ENCODE data around the gene ALOXE3.

Gene ALOXE3

DNA sequence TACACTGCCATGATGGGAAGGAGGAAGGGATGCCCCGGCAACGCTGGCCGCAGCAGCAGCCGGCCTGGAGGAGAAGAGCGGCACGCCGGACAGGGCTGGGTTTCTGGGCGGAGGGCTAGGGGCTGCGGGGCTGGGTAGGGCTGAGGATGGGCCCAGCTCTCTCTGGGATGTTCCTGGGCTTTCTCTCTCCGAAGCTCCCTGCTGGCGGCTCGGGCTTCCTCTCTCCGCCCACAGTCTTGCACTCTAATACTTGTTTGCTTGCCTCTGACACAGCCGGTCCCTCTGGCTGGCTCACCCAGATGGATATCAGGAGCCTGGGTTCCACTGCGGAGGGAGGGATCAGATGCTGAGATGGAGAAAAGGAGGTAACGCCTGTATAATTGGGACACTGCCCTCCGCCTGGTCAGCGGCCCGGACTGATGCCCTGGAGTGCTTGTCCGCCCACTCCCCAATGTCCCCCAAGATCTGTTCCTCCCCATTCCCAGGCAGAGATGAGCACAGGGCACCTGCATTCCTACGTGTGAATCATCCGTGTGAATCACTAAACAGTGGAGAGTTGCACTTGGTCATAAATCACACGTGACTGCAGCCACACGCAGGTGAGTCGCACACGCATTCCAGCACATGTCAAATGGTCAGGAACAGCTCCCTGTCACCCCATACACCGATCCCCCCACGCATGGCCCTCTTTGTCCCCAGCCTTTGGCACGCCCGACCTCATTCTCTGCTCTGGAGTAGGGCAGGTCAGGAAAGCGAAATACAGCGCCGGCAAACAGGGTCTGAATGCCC is at the start of gene ALOXE3:
TSS of gene ALOXE3 (minus strand) at position 535 of the 789 bp plus-strand sequence. CDS start at position 11, 524 bp downstream.
- no peak for DNase-seq (ENCODE audit: low read depth)

DNA sequence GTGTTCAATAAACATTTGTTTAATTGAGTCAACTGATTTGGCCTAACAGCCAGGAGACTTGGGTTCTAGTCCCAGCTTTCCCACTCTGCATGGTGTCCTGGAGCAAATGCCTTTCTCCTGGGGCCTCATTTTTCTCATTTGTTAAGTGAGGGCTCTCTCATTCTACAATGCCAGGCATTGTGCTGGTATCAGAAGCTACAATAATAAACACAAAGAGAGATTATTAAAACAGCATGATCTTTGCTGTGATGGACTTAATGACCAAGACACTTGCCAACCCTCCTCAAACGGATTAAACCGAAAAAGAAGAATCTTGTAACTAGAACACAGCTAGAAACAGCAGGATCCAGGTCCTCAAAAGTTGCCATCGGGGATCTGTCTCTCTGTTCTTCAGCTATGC is 49.2 kb upstream of the ALOXE3 start:
- DNase-seq (ENCODE audit: low read depth): no peak

- no peak for DNase-seq (ENCODE audit: low read depth)
Observed at GRCh38 chr17:8166731-8167130, 48.4 kb upstream of the ALOXE3 start.

DNA sequence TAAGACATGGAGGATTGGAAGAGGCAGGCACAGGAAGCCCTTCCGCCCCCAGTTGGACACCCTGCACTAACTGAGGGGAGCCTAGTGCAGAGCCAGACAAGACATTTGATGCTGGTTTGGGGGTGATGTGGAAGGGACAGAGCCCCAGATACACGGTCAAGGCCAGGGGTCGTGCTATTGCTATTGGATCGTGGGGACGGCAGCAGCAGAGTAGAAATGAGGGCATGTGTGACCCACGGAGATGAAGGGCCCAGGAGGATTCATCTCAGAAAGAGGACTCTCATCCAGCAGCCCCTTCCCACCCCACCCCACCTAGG is 46.5 kb upstream of the ALOXE3 start:
- no peak for DNase-seq (ENCODE audit: low read depth)

- DNase-seq (ENCODE audit: low read depth): no peak
Observed at GRCh38 chr17:8163978-8164814, 45.9 kb upstream of the ALOXE3 start.

DNA sequence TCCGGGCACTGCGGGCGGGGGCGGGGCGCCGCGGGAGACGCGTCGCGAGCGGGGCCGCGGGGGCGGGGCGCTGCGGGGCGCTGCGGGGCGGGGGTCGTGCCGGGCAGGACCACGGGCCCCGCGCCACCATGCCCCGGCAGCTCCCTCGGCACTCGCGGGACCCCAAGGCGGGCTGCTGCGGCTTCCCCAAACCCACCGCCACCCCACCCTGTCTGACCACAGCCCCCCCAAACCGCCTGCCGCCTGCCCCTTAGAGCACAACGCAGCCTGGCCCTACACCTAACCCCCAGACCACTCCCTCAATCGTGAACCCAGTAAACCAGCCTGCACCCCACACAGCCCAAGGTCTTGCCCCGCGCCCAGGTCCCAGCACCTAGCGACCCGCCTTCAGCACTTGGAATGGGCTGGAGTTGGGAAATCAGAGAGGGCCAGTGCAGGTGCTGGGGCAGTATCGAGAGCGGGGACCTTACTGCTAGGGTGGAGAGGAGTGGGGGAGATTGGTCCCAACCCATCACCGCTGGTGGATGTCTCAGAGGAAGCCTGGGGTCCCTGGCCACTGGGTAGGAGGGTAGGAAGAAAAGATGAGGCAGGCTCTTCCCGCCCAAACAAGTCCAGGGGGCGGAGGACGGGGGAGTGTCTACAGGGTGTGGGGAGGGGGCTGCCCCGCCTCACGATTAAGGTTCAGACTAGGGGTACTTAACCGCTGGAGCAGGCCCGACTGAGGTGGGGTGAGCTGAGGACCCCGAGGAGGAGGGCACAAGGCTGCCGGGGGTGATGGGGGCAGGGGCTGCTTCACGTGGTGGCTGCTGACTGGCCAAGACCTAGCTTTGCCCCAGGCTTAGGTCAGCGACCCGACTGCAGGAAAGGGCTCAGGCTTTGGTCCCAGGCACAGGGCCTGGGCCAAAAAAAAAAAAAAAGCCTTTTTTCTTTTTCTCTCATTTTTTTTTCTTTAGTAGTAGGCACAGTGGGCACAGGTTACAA is 45.0 kb upstream of the ALOXE3 start:
- no peak for DNase-seq (ENCODE audit: low read depth)

DNA sequence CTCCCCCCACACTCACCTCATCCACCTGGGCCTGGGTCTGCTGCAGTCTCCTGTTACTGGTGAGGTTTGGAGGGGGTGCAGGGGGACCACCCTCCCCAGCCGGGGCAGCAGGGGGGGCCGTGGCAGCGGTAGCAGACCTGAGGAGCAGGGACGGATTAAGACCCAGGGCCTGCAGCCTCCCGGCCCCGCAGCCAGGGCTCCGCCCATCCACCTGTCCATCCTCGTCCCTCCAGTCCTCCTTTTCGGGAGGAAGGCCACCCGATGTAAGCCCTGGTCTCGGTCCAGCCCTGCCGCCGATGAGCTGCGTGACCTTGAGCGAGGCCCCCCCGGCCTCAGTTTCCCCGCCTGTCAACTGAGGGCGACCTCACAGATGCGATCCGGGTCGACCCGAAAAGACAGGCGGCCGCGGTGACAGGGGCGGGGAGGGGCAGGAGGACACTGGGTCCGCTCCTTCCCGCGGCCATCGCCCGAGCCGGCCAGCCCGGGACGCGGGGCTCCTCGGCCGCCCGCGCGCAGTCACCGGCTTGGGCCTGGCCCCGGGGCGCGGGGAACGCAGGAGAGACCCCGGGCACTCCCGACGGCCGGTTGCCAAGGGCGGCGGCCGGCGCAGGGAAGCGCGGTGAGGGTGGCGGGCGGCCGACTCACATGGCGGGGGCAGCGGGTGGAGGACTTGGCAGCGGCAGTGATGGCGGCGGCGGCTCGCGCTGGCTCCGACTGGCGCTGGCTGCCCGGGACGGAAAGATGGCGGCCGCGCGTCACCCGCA is 44.1 kb upstream of the ALOXE3 start, which contains the start of gene VAMP2:
TSS of gene VAMP2 (minus strand) at position 716 of the 764 bp plus-strand sequence. CDS start at position 647, 69 bp downstream.
- no peak for DNase-seq (ENCODE audit: low read depth)

- no peak for DNase-seq (ENCODE audit: low read depth)
Observed at GRCh38 chr17:8161289-8162232, 43.2 kb upstream of the ALOXE3 start.

GRCh38 chr17:8160741-8161221 is 42.5 kb upstream of the ALOXE3 start:
- no peak for DNase-seq (ENCODE audit: low read depth)

DNA sequence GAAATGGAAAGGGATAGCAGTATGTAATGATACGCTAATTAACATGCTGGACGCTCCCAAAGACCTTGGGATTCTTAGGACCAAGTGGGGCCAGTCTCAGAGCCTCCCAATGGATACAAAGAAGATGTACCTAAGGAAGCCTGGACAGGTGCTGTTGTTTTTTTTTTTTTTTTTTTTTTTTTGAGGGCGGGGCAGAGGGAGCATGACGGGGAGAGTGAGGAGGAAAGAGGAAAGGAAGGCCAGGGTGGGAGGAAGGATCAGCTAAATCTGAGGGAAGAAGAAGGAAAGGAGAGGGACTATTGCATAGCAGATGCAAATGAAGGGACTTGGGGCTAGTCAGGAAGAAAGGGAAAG is 41.9 kb upstream of the ALOXE3 start:
- no peak for DNase-seq (ENCODE audit: low read depth)

GRCh38 chr17:8159459-8160223 is 41.3 kb upstream of the ALOXE3 start:
- DNase-seq (ENCODE audit: low read depth): no peak

DNA sequence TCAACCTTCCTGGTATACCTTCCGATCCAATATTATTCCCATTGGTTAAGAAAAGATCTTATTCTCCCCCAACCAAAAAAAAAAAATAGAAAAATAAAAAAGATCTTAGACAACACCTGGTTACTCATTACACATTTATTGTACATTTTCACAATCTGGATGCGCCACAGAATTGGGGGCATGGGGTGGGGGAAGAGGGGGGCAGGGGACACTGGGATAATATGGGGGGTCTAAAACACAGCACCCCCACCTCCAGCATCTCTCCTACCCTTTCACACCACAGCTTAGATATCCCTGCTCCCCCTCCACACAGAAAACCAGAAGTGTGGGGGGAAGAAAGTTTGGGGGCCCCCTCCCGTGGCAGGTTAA is 40.7 kb upstream of the ALOXE3 start:
- no peak for DNase-seq (ENCODE audit: low read depth)

GRCh38 chr17:8158267-8159031 is 40.1 kb upstream of the ALOXE3 start:
- DNase-seq (ENCODE audit: low read depth): peak; percentile 84

DNA sequence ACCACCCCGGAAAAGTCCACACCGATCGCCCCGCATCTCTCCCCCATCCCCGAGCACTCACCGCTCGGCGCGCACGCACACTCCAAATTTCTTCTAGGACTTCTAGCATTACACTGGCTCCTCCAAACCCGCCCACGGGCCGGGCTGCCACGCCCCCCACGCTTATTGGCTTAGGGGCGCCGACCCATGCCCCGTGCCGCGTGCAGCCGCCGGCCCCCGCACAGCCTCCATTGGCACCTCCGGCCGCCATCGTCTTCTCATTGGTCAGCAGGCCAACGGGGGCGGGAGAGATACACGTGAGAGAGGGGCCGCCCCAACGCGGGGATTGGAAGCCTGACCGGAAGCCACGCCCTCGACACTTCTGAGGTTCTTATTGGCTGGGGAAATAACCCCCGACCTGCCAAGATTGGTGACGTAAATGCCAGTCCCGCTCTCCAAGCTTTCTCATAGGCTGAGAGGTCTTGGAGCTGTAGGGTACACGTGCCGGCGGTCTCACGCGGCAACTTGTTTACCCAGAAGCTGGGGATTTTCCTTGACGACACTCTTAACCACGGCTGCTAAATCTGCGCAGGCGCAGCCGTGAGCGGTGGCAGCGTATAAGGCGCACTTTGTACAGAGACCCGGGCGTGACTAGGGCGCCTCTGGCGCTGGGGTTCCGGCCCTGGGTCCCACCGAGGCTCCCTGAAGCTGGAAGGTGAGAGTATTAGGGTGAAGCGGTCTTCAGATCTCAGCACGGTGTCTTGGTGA is 38.1 kb upstream of the ALOXE3 start:
- DNase-seq (ENCODE audit: low read depth): peak; percentile 100

DNA sequence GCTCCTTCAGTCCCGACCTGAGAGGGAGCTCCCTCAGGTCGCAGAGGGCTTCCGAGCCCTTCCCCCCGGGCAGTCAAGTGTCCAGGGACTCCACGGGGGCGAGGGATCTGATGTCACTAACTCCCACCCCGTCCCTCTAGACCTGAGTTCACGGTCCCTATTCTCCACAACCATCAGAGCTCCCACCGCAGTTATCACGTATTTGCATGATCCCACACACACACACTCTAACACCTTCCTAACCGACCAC is 37.6 kb upstream of the ALOXE3 start:
- DNase-seq (ENCODE audit: low read depth): no peak

DNA sequence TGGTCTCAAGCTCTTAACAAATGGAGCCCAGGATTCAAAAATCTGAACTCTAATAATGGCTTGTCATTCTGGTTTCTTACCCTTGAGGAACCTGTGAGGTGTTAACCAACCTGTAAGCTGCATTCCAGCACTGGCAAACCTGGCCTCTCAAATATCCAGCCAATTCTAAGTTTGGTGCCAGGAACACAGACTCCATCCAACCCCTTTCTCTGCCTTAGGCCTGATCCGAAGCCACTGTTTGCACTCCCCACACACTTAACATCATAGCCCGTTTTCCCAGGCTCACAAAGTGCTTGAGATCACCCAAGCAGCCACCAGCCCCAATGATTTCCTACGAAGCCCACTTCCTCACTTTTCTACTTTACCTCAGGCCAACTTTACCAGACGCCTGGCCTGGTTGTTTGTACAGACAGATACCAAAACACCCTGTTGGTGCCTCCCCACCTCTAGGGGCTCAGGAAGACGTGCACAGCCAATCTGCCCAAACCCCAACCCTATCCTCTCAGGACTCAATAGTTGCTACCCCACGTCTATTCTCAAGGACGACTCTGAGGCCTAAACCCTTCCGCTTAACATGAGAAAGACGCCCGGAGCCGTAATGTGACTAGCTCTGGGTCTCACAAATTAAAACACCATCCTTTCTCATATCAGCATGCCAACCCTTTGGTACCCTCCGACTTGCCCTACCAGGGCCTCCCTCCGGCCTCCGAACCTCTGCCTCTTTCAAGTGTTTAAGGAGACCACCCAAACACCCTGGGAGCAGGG is 37.1 kb upstream of the ALOXE3 start:
- no peak for DNase-seq (ENCODE audit: low read depth)

DNA sequence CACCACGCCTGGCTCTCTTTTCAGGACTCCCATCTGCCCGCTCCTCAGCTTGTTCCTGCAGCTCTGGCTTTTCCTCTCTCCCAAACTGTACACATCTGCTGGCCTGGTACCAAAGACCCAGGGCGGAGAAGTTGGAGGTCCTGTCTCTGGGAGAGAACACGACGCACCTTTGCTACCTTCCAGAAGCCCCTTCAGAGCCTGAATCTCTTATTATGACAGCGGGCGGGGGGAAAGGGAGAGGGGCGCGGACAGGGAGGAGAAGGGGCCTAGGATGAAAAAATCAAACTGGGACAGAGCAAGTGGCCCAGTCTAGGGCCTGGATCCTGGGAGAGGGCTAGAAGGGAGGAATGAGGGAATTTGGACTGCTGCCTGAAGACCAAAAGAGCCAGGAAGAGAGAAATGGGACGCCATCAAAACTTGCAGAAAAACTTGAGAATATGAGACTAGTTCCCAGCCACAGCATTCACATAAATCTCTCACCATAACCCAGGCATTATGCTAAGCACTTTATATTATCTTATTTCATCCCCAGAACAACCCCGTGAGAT is 36.4 kb upstream of the ALOXE3 start:
- DNase-seq (ENCODE audit: low read depth): no peak
